Prostate gland (tissue), 2 donors: ENCODE data around the gene DHX32. TPM values are rescaled to one million over a fixed set of nuclear protein-coding genes. Genes with fewer than 3 reads are reported as not detected.

Experiments
- DNase-seq: peaks from one replicate; pipeline ENCODE4 v3.0.0-alpha.2; 2019; ENCODE audit warnings: low spot score
- H3K27ac ChIP-seq, 2 donors: fragments of 200-600 bp; sonication (generic); 2 replicates each; pipeline ENCODE4 v1.5.1; 2017 to 2019
- H3K27me3 ChIP-seq: fragments of 200-600 bp; sonication (generic); replicated peaks from 2 replicates; pipeline ENCODE4 v1.5.1; 2019; ENCODE audit not compliant: insufficient read depth
- H3K36me3 ChIP-seq, 2 donors: fragments of 200-600 bp; sonication (generic); 1 replicate in 1 of 2; 2 replicates in 1 of 2; pipeline versions ENCODE4 v1.5.1 to v1.8.1; 2017 to 2019
- H3K4me1 ChIP-seq: fragments of 200-600 bp; sonication (generic); replicated peaks from 2 replicates; pipeline ENCODE4 v1.5.1; 2019
- H3K4me3 ChIP-seq, 2 donors: fragments of 200-600 bp; sonication (generic); 2 replicates each; pipeline ENCODE4 v1.5.1; 2017 to 2019
- H3K9me3 ChIP-seq: fragments of 200-600 bp; sonication (generic); 2 replicates; pipeline ENCODE4 v1.5.1; 2017
- CTCF ChIP-seq, 4 experiments: fragments of 200-600 bp in 2 of 4; fragments of 450-650 bp in 2 of 4; sonication (generic) in 2 of 4; IDR thresholded peaks; 1 replicate in 3 of 4; 2 replicates in 1 of 4; pipeline ENCODE4 v1.5.1; 2016 to 2019; ENCODE audit warnings: antibody characterized with exemption in 4 of 4, mild to moderate bottlenecking in 2 of 4, moderate library complexity in 2 of 4
- POLR2A ChIP-seq: fragments of 450-650 bp; IDR thresholded peaks from one replicate; pipeline ENCODE4 v1.6.1; 2016; ENCODE audit warnings: antibody characterized with exemption, mild to moderate bottlenecking
- POLR2AphosphoS5 ChIP-seq: sonication (generic); formaldehyde crosslinking; IDR thresholded peaks from one replicate; pipeline ENCODE4 v1.6.1; 2017; ENCODE audit warnings: antibody characterized with exemption
- whole genome bisulfite sequencing: methylation state at CpG from one replicate; pipeline ENCODE4 v1.1.5; 2018; 5-methylcytosine and 5-hydroxymethylcytosine counted together
- intact Hi-C: fragments of 100-400 bp; cut with DNase I; formaldehyde crosslinking; loops from one replicate; pipeline ENCODE4 v1.14.2; 2022
- total RNA-seq, 2 donors: library from RNA; depleted of rRNA; stranded (reverse); fragments of >200 nt; gene quantifications; one replicate each; pipeline ENCODE4 v1.1.0, GENCODE V29; 2016

Gene DHX32
- total RNA-seq, 2 donors from 2014 or later = 39.3 to 53.5 TPM

- intact Hi-C loops = no loop called here
- no peak overlapping the region for H3K27ac ChIP-seq
- no peaks in the 10 kb centered on the region for H3K27me3 ChIP-seq
- no peaks in the 10 kb centered on the region for H3K9me3 ChIP-seq
- H3K36me3 ChIP-seq = no peaks in the 10 kb centered on the region
- no peaks in the 10 kb centered on the region for H3K4me1 ChIP-seq
- H3K4me3 ChIP-seq = no peak overlapping the region
- TF ChIP-seq POLR2A (no peak), CTCF (IDR thresholded peaks at IDR 0.05) (no peak), POLR2AphosphoS5 (no peak)
- WGBS = 98% methylated on average over 7 of the region's 7 CpGs
- no peak for DNase-seq
These were observed 78.4 kb downstream of the DHX32 start for GRCh38 chr10:125802739-125803138.

GRCh38 chr10:125802131-125802530 lies 79.0 kb downstream of the DHX32 start:
- DNase-seq = no peak
- H3K36me3 ChIP-seq = no peaks in the 10 kb centered on the region
- H3K4me1 ChIP-seq = no peaks in the 10 kb centered on the region
- H3K27me3 ChIP-seq = no peaks in the 10 kb centered on the region
- intact Hi-C loops = no loop called here
- no peak overlapping the region for H3K27ac ChIP-seq
- no peak overlapping the region for H3K4me3 ChIP-seq
- H3K9me3 ChIP-seq = no peaks in the 10 kb centered on the region
- no peak for TF ChIP-seq CTCF (IDR thresholded peaks at IDR 0.05)
- no peak for TF ChIP-seq POLR2AphosphoS5
- TF ChIP-seq POLR2A = no peak
- WGBS = 85% methylated on average over 5 of the region's 5 CpGs

GRCh38 chr10:125801574-125801973 lies 79.5 kb downstream of the DHX32 start:
- no peak for DNase-seq
- Histone ChIP-seq H3K9me3 (no peaks in the 10 kb centered on the region), H3K4me3 (no peak overlapping the region), H3K36me3 (no peaks in the 10 kb centered on the region), H3K27me3 (no peaks in the 10 kb centered on the region), H3K4me1 (no peaks in the 10 kb centered on the region), H3K27ac (no peak overlapping the region)
- TF ChIP-seq CTCF (IDR thresholded peaks at IDR 0.05) (no peak), POLR2A (no peak), POLR2AphosphoS5 (no peak)
- WGBS = 95% methylated on average over 1 of the region's 1 CpG
- intact Hi-C loops = no loop called here

GRCh38 chr10:125799451-125800182 lies 81.5 kb downstream of the DHX32 start:
- WGBS = 91% methylated on average over 8 of the region's 8 CpGs
- no peaks in the 10 kb centered on the region for H3K36me3 ChIP-seq
- no peak overlapping the region for H3K27ac ChIP-seq
- H3K27me3 ChIP-seq = no peaks in the 10 kb centered on the region
- TF ChIP-seq POLR2AphosphoS5 (no peak), POLR2A (no peak)
- no peak overlapping the region for H3K4me3 ChIP-seq
- no peaks in the 10 kb centered on the region for H3K9me3 ChIP-seq
- no peaks in the 10 kb centered on the region for H3K4me1 ChIP-seq
- no peak for DNase-seq
- intact Hi-C loops = no loop called here

- Histone ChIP-seq H3K4me1 (no peaks in the 10 kb centered on the region), H3K36me3 (peaks cover 0 to 4% of the 10 kb centered on the region in 2 donors), H3K4me3 (no peak overlapping the region), H3K27ac (no peak overlapping the region), H3K9me3 (no peaks in the 10 kb centered on the region), H3K27me3 (no peaks in the 10 kb centered on the region)
- intact Hi-C loops = no loop called here
- no peak for DNase-seq
- 50% methylated on average over 5 of the region's 5 CpGs for WGBS
- TF ChIP-seq CTCF (IDR thresholded peaks at IDR 0.05) (no peak), POLR2A (no peak), POLR2AphosphoS5 (no peak)
These were observed 83.0 kb downstream of the DHX32 start for GRCh38 chr10:125797994-125798662.
